NOMO-1 treated with DMSO at 0.1 percent for 48 hours (cell line): ENCODE measurements around the gene OCA2.
"Not testable (repeated sequence)": the region's sequence is repeated elsewhere in the genome, so short reads cannot be mapped to it uniquely, and the experiment has no call there.

Source experiments
- DNase-seq: peaks from one replicate; lab custom pipeline; 2025; ENCODE audit not compliant: unreplicated experiment; lab: John Stamatoyannopoulos, UW

Gene OCA2

DNA sequence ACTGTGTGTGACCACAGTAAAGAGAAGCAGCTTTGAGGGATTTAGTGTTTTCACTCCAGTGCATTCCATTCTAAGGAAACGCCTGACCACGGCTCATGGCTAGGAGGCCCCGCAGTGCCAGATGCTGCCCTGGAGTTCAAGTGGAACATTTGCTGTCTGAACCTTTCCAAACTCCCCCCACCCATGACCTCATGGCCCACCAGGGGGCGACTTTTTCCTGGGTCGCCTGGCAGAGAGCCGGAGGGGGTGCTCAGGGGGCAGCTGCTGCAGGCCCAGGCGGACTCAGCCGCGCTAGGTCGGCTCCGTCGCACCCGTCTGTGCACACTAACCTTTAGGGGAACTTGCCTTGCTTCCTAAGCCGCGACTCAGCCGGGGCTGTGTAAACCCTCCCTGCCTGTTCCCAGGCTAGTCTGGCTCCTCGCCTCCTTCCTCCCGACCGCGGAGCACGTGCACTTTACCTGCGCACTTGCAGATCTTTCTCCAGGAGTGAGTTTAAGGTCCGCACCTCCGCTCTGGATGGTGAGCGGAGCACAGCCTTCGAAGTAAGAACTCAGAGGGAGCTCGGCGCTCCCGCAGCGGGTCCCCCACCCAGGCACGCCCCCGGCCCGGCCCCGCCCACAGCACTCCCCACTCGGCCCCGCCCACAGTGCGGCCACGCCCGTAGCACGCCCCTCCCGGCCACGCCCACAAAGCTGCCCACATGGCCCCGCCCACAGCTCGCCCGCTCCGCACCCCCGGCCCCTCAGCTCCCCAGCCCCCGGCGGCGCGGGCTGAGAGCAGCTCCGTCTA, at the start of gene OCA2:
Gene OCA2, minus strand, starts transcription at position 550 of the 789 bp plus-strand sequence. CDS start 17,441 bp downstream, outside the sequence.
- no peak for DNase-seq

DNA sequence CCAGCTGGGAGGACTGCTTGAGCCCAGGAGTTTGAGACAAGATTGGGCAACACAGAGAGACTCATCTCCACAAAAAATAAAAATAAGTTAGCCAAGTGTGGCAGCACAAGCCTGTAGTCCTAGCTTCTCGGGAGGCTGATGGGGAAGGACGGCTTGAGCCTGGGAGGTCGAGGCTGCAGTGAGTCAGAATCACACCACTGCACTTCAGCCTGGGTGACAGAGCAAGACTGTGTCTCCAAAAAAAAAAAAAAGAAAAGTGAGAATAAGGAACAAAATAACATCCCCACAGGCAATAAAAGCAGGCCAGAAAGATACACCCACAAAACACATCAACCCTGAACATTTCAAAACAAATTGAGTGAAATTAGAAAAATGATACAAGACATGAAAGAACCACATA, 48.7 kb upstream of the OCA2 start:
- no peak for DNase-seq

DNA sequence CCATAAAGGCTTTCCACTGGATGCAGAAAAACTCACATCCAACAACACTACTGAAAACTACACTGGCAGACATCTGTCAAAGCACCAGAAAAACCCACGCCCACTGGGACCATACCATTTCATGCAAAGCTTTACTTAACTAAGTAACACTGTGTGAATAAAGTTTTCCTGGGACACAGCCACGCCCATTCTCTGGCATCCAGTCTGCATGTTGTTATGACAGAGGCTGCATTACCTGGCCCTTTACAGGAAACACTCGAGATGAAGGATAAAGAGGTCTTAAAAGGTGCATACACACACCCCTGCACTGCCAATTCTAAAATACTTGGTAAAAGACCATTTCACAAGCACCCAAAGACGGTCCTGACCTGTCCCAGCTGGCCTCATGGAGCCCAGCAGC, 46.3 kb upstream of the OCA2 start:
- not testable (repeated sequence) for DNase-seq

DNA sequence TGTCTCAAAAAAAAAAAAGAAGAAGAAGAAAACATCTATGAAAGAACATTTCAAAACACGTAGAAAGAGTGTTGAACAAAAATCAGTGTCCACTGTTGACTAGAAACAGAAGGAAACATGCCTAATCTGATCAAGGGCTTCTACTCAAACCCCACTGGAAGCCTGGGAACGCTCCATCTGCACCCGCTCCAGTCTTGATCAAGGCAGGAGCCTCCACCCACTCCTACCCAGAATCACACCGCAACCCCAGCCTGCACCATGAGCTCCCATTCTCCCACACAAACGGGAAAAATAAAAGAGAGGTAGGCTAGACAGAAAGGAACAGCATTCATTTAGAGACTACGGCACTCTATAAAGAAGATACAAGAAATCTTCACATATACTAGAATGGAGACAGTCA, 40.9 kb upstream of the OCA2 start:
- no peak for DNase-seq

DNA sequence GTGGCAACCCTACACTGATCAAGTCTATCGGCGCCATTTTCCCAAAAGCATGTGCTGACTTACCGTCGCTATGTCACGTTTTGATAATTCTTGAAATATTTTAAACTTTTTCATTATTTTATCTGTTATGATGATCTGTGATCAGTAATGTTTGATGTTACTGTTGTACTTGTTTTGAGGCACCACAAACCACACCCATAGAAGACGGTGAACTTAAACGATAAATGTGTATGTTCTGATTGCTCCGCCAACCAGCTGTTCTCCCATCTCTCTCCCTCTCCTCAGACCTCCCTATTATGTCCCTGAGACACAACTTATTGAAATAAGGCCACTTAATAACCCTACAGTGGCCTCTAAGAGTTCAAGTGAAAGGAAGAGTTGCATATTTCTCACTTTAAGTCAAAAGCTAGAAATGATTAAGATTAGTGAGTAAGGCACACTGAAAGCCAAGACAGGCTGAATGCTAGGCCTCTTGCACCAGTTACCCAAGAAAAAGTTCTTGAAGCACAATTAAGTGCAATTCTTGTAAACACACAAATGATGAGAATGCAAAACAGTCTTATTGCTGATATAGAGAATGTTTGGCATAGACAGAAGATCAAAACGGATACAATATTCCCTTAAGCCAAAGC, 38.4 kb upstream of the OCA2 start:
- DNase-seq = not testable (repeated sequence)

DNA sequence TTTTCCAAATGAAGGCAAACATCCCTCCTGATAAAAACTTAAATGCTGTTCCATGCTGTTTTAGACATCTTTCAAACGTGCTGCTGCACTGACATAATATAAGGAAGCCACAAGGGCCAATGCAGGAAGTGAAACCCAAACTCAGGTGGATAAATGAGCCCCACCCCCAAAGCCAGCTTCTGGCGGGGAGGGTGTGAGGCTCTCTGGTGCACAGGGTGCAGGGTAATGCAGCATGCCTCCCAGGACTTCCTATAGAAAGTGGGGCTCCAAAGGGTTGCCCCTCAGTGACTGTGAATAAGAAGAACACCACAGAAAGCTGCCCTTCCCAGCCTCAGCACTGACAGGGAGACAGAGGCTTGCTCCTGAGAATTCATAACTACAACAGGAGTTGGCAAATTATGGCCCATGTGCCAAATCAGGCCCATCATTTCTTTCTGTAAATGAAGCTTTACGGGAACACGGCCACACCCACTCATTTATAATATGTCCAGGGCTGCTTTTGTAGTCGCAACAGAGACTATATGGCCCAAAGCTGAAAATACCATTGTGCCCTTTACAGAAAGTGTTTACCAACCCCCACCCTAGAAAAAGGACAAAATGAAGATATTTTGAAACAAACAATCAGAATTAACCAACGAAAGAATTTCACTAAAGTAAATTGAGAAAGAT, 37.3 kb upstream of the OCA2 start:
- DNase-seq = peak; percentile 23

DNA sequence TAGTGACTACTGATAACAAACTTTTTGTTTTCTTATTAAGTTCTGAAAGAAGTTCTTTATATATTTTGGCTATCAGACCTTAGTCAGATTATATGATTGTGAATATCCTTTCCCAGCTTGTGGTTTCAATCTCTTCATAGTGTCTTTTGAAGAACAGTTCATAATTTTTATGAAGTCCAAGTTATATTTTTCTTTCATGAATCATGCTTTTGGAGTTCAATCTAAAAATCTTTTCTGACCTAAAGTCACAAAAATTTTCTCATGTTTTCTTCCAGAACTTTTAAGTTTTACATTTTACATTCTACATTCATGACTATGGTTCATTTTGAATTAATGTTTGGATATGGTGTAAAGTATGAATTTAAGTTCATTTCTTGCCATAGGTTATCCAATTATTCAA, 34.2 kb upstream of the OCA2 start:
- DNase-seq = no peak

DNA sequence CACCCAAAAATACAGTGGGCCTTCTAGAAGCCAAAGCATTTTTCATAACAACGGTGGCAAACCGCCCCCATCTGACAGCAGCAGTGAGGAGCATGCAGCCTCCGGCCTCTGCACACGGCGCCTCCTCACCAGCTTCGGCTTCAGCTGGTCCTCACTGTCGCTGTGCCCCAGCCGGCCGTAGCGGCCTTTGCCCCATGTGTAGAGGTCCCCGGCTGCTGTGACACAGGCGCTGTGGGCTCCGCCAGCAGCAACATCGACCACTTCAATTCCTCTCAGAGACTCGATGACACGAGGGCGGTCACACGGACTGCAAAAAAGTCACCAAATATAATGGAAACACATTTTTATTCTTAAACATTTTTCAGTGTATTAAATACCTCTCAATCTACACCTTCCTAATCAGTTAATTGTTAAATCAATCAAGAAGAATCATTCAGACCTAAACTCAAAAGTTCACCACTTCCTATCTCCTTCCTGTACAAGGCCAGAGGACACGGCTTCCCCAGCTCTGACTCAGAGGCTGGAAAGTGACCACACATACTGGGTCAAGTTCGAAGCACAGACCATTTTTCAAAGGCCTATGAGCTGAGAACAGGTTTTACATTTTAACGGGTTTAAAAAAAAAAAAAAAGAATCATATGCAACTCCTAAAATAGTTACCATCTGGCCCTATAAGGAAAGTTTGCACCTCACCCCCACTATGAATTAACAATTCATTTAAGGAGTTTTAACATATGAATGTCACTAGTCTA, 33.6 kb upstream of the OCA2 start:
- DNase-seq = no peak

DNA sequence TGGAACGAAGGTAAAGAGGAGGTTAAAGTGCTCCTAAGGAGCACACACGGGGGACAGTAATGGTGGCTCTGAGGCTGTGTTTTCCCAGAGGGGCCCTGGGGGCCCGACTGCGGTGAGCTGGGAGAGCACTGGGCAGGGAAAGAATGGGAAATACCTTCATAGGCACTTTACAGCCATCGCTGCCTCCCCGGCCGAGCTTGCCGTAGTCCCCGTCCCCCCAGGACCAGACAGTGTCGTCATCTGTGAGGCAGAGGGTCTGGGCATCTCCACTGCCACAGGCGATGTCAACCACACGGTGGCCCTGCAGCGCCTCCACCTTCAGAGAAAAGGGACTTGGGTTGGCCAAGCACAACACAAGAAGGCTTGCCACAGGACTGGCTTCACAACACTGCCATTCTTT, 32.8 kb upstream of the OCA2 start:
- DNase-seq = no peak

DNA sequence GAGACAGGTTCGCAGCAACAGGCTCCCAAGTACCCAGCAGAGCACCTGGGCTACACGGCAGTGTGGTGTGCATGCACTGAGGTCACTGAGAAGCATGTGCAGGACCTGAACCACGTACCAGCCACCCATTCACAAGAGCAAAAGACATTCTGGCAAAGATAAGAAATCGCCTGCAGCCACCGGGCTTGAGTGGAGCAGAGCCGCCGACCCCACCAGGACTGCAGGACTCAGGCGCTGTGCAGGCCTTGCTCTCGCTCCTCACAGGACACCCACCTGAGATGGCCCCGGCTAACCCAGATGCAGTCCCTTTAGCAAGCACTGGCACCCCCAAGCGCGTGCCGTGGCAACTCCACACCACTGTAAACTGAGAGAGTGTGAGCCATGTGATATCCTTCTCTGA, 32.3 kb upstream of the OCA2 start:
- DNase-seq = no peak

DNA sequence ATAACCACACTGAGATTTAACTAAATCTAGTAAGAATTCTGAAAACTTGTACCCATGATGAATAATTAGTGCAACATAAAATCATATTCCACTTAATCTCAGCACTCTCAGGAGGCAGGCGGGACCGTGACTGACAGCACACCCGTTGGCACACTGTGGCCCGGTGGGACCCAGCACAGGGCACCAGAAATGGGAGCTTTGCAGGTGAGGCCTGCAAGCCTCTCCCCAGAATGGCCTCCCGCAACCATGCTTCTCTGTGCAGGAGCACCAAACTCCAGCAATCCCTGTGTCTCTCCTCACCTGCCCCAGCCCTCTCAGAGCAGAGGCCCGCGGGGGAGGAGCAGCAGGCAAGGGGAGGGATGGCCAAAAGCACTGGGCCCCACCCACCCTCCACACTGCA, 31.5 kb upstream of the OCA2 start:
- DNase-seq = no peak

DNA sequence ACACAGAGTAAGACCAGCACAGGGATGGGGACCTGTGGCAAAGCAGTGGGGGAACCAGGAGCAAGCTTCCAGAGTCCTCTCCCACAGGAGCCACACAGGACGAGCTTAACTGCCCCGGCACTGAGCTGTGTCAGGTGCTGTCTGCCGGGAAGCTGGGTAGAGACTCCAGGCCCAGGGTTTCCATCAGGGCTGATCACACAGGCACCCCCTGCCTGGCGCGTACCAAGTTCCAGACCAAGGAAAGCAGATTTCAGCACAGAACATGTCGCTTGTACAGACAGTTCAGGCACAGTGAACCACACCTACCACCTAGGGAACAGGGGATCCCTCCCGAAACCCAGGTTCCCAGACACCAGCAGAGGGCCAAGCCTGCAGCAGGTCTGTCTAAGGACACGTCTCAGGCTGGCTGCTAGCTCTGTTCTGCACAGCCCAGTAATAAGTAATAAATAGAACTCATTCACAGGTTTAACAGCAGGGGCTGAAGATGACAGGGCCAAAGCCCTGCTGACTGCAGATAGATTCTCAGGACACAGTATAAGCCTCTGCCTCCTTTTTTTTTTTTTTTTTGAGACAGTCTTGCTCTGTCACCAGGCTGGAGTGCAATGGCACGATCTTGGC, 30.2 kb upstream of the OCA2 start:
- DNase-seq = no peak

DNA sequence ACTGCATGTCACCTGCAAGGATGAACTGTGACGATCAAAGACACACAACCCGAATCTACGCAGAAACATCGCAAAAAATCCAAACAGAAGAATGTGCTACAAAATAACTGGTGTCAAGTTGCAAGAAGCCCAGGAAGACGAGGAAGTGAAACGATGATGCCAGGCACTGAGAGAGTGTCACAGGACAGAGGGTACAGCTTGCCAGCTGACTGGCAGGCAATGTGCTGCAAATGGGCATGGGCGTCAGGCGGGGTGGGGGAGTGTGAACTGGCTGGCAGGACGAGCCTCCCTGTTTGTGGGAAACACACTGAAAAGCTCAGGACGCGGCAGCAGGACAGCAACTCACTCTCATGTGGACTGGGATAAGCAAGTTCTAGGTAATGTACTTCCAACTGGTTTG, 28.9 kb upstream of the OCA2 start:
- DNase-seq = peak; percentile 50

DNA sequence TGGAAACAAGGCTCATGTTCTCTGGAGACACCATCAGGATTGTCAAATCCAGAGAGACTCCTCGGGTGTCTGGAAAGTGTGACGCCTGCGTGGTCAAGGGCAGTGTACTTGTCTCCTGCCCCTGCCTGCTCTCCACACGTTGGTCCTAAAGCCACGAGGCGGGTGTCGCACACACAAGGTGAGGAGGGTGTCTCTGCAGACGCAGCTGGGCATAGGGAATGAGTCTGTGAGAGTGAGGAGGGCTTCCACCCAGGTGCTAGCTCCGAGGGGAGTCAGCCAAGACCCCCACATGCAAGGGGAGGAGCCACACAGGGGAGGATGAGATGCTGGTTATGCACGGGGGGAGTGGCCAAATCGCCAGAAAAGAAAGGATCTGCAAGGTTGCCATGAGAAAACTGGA, 27.9 kb upstream of the OCA2 start:
- no peak for DNase-seq

DNA sequence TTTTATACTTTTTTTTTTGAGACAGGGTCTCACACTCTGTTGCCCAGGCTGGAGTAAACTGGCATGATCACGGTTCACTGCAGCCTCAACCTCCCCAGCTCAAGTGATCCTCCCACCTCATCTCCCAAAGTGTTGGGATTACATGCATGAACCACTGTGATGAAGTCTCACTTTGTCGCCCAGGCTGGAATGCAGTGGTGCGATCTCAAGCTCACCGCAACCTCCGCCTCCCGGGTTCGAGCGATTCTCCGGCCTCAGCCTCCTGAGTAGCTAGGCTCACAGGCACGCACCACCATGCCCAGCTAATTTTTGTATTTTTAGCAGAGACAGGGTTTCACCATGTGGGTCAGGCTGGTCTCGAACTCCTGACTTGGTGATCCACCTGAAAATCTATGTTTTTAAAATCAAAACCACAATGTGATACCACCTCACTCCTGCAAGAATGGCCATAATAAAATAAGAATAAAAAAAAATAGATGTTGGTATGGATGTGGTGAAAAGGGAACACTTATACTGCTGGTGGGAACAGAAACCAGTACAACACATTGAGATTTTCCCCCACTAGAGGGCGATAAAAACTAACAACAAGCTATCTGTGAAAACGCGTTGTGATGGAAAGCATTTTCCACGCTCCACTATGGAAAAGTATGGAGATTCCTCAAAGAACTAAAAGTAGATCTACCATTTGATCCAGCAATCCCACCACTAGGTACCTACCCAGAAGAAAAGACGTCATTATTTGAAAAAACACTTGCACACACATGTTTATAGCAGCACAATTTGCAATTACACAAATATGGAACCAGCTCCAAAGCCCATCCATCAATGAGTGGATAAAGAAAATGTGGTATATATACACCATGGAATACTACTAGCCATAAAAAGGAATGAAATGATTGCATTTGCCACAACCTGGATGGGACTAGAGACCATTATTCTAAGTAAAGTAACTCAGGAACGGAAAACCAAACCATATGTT, 26.8 kb upstream of the OCA2 start:
- peak; percentile 22 for DNase-seq

DNA sequence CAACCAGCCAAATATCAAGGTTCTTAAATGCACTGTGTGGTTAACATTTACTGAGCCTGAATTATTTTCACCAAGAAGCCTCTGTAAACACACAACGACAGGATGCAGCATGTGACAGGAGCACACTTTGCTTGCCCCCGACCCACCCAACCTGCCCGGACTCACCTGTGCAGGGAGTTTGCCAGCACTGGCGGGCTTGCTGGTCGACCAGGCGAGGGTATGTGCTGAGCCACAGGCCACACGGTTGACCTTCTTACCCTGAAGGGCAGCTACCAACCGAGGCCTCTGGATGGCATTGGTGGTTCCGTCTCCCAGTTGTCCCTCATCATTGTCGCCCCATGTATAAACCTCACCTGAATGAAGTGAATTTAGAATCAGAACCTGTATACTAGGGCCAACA, 25.7 kb upstream of the OCA2 start:
- no peak for DNase-seq

DNA sequence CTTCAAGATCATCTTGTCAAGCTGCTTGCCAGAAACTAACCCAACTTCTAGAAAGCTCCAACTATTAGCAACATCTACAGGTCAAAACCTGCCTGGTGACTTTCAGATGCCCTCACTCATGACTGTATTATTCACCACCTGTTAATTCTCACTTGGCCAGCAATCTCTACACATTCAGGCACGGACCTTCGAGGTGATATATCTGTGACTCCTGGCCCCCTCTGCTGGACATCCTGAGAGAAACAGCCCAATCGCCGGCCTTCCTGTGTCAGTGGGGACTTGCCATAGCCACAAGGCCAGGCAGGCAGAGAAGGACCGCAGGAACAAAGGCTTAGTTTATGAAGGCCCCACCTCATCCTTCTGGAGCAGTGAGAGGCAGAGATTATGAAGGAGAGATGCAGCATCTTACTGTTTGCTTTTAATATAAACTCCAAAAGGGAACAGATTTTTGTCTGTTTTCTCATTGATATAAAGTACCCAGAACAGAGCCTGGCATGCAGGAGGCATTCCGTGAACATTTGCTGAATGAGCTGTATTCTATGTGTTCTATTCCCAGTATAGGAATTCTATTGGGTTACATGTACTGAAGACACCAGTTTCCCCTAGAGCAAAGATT, 24.4 kb upstream of the OCA2 start:
- DNase-seq = peak; percentile 46

DNA sequence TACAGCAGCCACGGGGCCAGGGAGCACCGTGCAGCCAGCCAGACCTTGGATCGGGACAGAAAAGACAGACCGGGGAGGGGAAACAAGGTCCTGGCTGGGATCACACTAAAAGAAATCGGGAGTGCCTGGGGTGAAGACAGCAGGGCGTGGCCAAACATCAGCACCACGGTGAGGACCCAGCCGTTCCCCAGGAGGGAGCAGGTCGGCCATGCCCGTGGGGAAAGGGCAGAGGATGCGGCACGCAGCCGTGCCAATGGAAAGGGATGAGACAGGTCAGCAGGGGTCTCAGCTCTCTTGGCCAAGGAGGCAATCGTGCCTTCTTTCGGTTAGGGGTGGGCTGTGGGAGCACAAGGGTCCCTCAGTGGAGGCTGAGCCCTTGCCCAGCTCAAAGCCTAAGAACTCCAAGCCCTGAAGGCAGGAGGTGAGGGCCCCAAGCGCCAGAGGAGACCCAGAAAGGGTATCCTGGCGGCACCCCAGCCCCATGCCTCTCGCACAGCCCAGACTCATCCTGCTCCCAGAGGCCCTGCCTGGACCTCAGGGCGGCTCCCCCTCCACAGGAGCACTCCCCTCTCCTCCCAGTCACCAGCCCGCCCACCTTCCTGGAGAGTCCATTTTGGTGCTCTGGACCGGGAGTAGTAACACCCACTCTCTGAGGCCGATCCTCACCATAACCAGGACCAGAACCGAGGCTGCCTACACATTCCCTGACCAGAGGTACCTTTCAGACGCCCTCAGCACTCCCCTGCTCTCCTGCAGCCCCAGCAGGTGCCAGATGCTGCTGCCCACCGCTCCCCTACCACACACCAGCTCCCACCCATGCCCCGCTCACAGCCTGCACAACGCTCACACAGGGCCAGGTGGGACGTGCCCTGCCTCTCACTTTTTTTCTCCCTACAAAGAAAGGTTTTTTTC, 23.2 kb upstream of the OCA2 start:
- no peak for DNase-seq
